K562 (cell line): Measurements from ENCODE around the gene TALDO1. TPM values are rescaled to one million over a fixed set of nuclear protein-coding genes. Genes with fewer than 3 reads are reported as not detected.
A peak's percentile ranks its signal among the peaks of the same experiment; 100 is the strongest.

Source experiments
- CREB1 ChIP-seq, 2 experiments: sonication (generic) in 1 of 2; formaldehyde crosslinking in 1 of 2; IDR thresholded peaks; 2 replicates each; pipeline versions ENCODE4 v1.6.1 to v1.8.0; 2012 to 2022; ENCODE audit warnings: inconsistent platforms in 1 of 2, mild to moderate bottlenecking in 1 of 2, missing genetic modification reagents in 1 of 2, moderate library complexity in 1 of 2
- CREM ChIP-seq: IDR thresholded peaks from 2 replicates; pipeline ENCODE4 v1.6.1; 2014; ENCODE audit warnings: antibody characterized with exemption, low read depth
- PML ChIP-seq: IDR thresholded peaks from 2 replicates; pipeline ENCODE4 v1.6.1; 2012; ENCODE audit warnings: low read length, inconsistent platforms
- POLR2G ChIP-seq: fragments of 200-400 bp; formaldehyde crosslinking; IDR thresholded peaks from 2 replicates; pipeline ENCODE4 v1.6.1; 2017; ENCODE audit warnings: low read depth, mild to moderate bottlenecking, antibody characterized with exemption, low read length, moderate library complexity
- RFX1 ChIP-seq: fragments of 450-650 bp; IDR thresholded peaks from 2 replicates; pipeline ENCODE4 v1.6.1; 2016; ENCODE audit warnings: mild to moderate bottlenecking, moderate library complexity
- SUPT5H ChIP-seq: fragments of 450-650 bp; IDR thresholded peaks from 2 replicates; pipeline ENCODE4 v1.6.1; 2016
- ZNF324 ChIP-seq: fragments of 250-450 bp; sonication (Bioruptor Pico); IDR thresholded peaks from 2 replicates; pipeline ENCODE4 v1.4.0; 2020; ENCODE audit warnings: mild to moderate bottlenecking
- polyA plus RNA-seq, 8 experiments: library from polyadenylated mRNA; depleted of rRNA in 4 of 8; stranded (reverse) in 5 of 8; unstranded in 3 of 8; fragments of >200 nt; fragmentation: Nextera tagmentation in 2 of 8; fragmentation: Illumina TruSeq in 1 of 8; extraction: Ambion mirVana in 2 of 8; extraction: Trizol in 1 of 8; gene quantifications; 2 replicates each; pipeline versions ENCODE4 v1.2.1 to v1.2.3, GENCODE V29; 2011 to 2014; ENCODE audit warnings: inconsistent platforms in 1 of 8, missing spikeins in 1 of 8
- total RNA-seq, 7 experiments: library from RNA; depleted of rRNA in 6 of 7; stranded (reverse); fragments of >200 nt in 6 of 7; fragmentation: Illumina TruSeq in 2 of 7; extraction: Trizol in 2 of 7; gene quantifications; 2 replicates each; pipeline versions ENCODE4 v1.2.1 to v1.2.3, GENCODE V29; 2011 to 2021; ENCODE audit warnings: low replicate concordance in 1 of 7
- TF ChIP-seq, protein P1 (sequence below), 2 experiments: fragments of 450-650 bp in 1 of 2; sonication (generic) in 1 of 2; formaldehyde crosslinking in 1 of 2; IDR thresholded peaks; 2 replicates each; pipeline versions ENCODE4 v1.7.1 to v1.9.0; 2016 to 2022; ENCODE audit warnings: inconsistent platforms in 1 of 2, mild to moderate bottlenecking in 1 of 2, missing genetic modification reagents in 1 of 2
- TF ChIP-seq, protein P2 (sequence below): fragments of 200-800 bp; sonication (Bioruptor generic); IDR thresholded peaks from 2 replicates; pipeline ENCODE4 v1.6.1; 2017; ENCODE audit warnings: missing genetic modification characterization, missing compliant biosample characterization
- TF ChIP-seq, protein P3 (sequence below): fragments of 450-650 bp; IDR thresholded peaks from 2 replicates; pipeline ENCODE4 v1.7.1; 2018; ENCODE audit warnings: mild to moderate bottlenecking, low read depth; ENCODE audit not compliant: partially characterized antibody
- TF ChIP-seq, protein P4 (sequence below): fragments of 250-450 bp; sonication (Bioruptor Pico); IDR thresholded peaks from 2 replicates; pipeline ENCODE4 v1.6.1; 2021; ENCODE audit warnings: mild to moderate bottlenecking

Gene TALDO1
- total and polyA plus RNA-seq, 9 of the 15 experiments (the other 6 are each of a cell fraction or from before 2014, with no cell fraction given) = 260 to 541 (median 441) TPM

DNA sequence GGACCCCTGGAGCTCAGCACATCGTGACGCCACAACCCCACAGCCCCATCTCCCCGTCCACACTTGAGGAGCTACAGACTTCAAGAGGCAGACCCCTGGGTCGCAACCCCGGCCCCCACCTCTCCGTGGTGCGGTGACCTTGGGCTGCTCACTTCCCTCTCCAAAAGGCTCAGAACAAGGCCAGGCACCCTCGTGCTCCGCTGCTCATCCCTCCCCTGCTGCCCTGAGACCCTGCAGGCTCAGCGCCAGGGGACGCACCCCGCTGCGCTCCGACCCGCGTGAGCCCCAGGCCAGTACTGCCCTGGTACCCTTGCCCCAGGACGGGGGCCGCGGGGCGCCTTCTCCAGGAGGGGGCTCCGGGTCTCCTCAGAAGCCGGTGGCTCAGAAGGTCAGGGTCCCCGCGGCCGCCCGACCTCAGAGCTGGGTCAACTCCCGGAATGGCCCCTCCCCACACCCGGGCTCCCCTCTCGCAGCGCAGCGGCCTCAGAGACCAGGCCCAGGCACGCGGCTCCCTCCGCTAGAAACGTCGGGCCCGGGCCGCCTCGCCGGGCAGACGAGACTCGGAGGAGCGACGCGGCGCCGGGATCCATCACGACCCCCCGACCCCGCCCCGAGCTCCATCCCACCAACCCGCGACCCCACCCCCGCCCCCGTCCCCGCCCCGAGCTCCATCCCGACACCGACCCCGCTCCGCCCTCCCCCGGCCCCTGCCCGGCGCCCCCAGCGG, 29.5 kb downstream of the TALDO1 start (continued):
- TF ChIP-seq, protein P1, sequence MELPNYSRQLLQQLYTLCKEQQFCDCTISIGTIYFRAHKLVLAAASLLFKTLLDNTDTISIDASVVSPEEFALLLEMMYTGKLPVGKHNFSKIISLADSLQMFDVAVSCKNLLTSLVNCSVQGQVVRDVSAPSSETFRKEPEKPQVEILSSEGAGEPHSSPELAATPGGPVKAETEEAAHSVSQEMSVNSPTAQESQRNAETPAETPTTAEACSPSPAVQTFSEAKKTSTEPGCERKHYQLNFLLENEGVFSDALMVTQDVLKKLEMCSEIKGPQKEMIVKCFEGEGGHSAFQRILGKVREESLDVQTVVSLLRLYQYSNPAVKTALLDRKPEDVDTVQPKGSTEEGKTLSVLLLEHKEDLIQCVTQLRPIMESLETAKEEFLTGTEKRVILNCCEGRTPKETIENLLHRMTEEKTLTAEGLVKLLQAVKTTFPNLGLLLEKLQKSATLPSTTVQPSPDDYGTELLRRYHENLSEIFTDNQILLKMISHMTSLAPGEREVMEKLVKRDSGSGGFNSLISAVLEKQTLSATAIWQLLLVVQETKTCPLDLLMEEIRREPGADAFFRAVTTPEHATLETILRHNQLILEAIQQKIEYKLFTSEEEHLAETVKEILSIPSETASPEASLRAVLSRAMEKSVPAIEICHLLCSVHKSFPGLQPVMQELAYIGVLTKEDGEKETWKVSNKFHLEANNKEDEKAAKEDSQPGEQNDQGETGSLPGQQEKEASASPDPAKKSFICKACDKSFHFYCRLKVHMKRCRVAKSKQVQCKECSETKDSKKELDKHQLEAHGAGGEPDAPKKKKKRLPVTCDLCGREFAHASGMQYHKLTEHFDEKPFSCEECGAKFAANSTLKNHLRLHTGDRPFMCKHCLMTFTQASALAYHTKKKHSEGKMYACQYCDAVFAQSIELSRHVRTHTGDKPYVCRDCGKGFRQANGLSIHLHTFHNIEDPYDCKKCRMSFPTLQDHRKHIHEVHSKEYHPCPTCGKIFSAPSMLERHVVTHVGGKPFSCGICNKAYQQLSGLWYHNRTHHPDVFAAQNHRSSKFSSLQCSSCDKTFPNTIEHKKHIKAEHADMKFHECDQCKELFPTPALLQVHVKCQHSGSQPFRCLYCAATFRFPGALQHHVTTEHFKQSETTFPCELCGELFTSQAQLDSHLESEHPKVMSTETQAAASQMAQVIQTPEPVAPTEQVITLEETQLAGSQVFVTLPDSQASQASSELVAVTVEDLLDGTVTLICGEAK (IDR thresholded peaks at IDR 0.05) = 0 out of 2 replicates have a peak, but pooled peaks have one; percentile 10
- TF ChIP-seq, protein P1 (CRISPR knock-in tag; IDR thresholded peaks at IDR 0.05) = no peak
- TF ChIP-seq CREB1 (IDR thresholded peaks at IDR 0.05) (no peak), CREB1 (CRISPR knock-in tag; IDR thresholded peaks at IDR 0.05) (0 out of 2 replicates have a peak, but pooled peaks have one; percentile 10), POLR2G (peak; percentile 1; the same call in 1 of the 2 replicates), CREM (no peak), PML (peak; percentile 7; the same call in 1 of the 2 replicates), ZNF324 (no peak), SUPT5H (peak; percentile 42; the same call in 1 of the 2 replicates), RFX1 (no peak)
- TF ChIP-seq, protein P2, sequence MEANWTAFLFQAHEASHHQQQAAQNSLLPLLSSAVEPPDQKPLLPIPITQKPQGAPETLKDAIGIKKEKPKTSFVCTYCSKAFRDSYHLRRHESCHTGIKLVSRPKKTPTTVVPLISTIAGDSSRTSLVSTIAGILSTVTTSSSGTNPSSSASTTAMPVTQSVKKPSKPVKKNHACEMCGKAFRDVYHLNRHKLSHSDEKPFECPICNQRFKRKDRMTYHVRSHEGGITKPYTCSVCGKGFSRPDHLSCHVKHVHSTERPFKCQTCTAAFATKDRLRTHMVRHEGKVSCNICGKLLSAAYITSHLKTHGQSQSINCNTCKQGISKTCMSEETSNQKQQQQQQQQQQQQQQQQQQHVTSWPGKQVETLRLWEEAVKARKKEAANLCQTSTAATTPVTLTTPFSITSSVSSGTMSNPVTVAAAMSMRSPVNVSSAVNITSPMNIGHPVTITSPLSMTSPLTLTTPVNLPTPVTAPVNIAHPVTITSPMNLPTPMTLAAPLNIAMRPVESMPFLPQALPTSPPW (CRISPR knock-in tag) = no peak; the same call in 1 of the 2 replicates
- TF ChIP-seq, protein P3, sequence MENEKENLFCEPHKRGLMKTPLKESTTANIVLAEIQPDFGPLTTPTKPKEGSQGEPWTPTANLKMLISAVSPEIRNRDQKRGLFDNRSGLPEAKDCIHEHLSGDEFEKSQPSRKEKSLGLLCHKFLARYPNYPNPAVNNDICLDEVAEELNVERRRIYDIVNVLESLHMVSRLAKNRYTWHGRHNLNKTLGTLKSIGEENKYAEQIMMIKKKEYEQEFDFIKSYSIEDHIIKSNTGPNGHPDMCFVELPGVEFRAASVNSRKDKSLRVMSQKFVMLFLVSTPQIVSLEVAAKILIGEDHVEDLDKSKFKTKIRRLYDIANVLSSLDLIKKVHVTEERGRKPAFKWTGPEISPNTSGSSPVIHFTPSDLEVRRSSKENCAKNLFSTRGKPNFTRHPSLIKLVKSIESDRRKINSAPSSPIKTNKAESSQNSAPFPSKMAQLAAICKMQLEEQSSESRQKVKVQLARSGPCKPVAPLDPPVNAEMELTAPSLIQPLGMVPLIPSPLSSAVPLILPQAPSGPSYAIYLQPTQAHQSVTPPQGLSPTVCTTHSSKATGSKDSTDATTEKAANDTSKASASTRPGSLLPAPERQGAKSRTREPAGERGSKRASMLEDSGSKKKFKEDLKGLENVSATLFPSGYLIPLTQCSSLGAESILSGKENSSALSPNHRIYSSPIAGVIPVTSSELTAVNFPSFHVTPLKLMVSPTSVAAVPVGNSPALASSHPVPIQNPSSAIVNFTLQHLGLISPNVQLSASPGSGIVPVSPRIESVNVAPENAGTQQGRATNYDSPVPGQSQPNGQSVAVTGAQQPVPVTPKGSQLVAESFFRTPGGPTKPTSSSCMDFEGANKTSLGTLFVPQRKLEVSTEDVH = no peak
- TF ChIP-seq, protein P4, sequence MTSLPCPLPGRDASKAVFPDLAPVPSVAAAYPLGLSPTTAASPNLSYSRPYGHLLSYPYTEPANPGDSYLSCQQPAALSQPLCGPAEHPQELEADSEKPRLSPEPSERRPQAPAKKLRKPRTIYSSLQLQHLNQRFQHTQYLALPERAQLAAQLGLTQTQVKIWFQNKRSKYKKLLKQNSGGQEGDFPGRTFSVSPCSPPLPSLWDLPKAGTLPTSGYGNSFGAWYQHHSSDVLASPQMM (CRISPR knock-in tag) = no peak
